AG10803 (cell line): ENCODE results near the gene ACTR3C.

Experiments used
- DNase-seq: peaks from one replicate; pipeline ENCODE4 v3.0.0; 2010; ENCODE audit warnings: low read depth
- H3K4me3 ChIP-seq: 2 replicates; pipeline ENCODE4 v1.5.1; 2011; ENCODE audit warnings: mild to moderate bottlenecking, low read length, control low read depth
- TF ChIP-seq, protein P1 (sequence below): conservative IDR thresholded peaks from 2 replicates; pipeline ENCODE4 v1.5.1; 2011; ENCODE audit warnings: mild to moderate bottlenecking, low read length, control low read depth, inconsistent platforms

The ACTR3C gene

DNA sequence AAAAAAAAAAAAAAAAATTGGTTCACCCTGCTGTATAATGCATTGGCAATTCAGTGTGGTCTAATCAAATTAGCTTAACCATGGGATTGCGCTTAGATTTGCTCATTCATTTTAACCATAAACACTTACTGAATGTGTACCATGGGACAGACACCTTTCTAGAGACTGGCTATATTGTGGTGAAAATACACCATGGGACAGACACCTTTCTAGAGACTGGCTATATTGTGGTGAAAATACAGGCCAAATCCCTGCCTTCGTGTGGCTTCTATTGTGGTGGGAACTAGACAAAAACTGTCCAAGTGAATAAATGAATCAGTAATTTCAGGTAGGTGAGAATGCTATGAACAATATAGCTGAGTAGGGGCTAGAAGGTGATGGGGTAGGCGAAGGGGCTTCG is 35.1 kb upstream of the ACTR3C start:
- no peak for DNase-seq
- TF ChIP-seq, protein P1, sequence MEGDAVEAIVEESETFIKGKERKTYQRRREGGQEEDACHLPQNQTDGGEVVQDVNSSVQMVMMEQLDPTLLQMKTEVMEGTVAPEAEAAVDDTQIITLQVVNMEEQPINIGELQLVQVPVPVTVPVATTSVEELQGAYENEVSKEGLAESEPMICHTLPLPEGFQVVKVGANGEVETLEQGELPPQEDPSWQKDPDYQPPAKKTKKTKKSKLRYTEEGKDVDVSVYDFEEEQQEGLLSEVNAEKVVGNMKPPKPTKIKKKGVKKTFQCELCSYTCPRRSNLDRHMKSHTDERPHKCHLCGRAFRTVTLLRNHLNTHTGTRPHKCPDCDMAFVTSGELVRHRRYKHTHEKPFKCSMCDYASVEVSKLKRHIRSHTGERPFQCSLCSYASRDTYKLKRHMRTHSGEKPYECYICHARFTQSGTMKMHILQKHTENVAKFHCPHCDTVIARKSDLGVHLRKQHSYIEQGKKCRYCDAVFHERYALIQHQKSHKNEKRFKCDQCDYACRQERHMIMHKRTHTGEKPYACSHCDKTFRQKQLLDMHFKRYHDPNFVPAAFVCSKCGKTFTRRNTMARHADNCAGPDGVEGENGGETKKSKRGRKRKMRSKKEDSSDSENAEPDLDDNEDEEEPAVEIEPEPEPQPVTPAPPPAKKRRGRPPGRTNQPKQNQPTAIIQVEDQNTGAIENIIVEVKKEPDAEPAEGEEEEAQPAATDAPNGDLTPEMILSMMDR: no peak
- H3K4me3 ChIP-seq: no peak overlapping the region

DNA sequence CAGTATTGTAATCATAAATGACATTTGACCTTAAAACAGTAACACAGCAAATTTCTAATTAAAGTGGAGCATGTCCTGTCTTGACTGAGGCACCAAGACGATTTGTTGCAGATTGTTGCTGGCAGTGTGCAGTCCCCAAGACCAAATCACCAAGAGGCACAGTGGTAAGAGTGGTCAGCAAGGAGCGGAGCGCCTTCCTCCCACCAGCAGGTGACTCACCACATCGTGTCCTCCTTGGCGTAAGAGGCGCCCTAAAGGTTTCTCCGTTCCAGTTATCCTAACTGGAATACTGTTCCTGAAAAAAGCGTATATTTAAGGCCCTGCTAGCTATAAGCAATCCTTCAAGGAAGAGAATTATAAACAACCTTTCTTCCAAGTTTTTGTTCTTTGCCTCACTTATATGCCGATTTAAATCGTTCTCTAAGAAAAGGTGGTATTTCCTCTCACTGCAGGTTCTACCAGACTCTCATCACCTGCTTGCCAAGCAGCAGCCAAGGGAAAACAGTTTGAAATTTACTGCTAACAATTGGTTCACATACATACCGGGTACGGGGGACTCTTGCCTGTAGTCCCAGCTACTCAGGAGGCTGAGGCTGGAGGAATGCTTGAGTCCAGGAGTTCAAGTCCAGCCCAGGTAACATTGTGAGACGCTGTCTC is 34.6 kb upstream of the ACTR3C start:
- TF ChIP-seq, protein P1: no peak

DNA sequence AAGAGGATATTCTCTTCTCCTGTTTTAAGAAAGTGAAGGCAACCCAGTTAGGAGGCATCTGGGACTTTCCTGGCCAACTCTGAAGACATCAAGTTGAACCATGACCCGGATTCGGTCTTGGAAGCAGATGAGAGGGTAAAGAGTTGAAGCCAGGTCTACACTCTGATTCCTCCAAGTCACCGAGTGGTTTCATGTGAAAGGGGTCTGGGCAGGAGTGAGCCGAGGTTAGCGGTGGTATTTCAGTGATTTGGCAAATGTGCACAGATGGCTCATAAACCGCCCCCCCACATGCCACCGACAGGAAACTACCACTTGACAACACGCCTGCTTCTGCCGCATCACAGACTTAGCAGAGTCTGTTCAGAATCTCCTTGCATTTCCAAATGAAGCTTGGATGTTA is 33.9 kb upstream of the ACTR3C start:
- no peak for DNase-seq
- TF ChIP-seq, protein P1: no peak
- H3K4me3 ChIP-seq: no peak overlapping the region

More for the DNA sequence above, 34.6 kb upstream of the ACTR3C start:
- DNase-seq: no peak
- no peak overlapping the region for H3K4me3 ChIP-seq

DNA sequence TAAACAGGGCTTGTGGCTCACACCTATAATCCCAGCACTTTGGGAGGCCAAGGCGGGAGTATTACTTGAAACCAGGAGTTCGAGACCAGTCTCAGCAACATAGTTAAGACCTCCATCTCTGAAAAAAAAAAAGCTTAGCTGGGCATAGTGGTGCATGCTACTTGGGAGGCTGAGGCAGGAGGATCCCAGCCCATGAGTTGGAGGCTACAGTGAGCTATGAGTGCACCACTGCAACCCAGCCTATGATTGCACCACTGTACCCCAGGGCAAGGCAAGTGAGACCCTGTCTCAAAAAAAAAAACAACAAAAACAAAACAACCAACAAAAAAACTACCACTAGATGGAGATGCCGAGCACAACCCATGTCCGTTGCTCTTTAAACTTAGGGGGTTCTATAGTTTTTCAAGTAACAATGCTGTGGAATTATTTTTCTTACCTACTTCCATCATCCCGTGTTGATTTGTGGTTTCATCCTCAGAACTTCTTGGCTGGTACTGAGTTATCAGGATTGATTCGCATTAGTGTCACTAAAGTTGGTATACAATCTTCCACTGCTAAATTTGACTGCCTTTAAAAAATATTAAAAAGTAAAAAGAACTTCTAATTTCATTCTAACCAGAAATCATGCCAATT is 33.0 kb upstream of the ACTR3C start:
- no peak overlapping the region for H3K4me3 ChIP-seq
- peak; percentile 25 for DNase-seq
- TF ChIP-seq, protein P1: peak; percentile 76

DNA sequence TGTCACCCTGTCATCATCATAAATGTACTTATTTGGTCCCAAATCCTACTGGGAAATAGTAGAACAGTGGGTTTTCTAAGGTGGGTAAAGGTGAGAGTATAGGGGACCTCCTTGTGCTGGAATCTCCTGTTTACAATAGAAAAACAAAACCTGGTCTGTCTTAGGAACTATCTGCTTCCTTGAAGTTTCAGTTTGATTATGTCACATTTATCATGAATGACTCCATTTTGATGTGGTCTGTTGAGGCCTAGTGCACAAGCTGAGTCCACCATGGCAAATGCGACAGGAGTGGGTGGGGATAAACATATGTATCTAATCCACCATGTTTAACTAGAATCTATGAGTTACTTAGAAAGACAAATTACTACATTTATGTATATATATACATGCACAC is 32.3 kb upstream of the ACTR3C start:
- H3K4me3 ChIP-seq: no peak overlapping the region
- TF ChIP-seq, protein P1: no peak
- DNase-seq: no peak

DNA sequence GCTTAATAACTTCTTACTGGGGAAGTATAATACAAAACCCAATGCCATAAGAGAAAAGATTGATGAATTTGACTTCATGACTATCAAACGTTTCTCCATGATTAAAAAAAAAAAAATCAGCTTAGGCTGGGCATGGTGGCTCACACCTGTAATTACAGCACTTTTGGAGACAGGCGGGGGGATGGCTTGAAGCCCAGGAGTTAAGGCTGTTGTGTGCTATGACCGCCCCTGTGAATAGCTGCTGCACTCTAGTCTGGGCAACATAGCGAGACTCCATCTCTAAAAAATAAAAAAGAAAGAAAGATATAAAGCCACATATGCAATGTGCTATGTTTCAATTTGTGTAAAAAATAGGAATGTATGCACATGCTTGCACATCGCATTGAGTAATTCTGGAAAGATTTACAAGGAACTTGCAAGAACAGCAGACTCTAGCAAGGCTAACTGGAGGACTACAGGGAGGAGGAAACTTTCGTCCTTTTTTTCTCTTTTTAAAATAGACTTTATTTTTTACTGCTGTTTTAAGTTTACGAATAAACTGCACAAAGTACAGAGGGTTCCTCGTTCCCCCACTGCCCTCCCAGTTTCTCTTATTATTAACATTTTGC is 28.3 kb upstream of the ACTR3C start:
- H3K4me3 ChIP-seq: no peak overlapping the region
- TF ChIP-seq, protein P1: no peak
- peak; percentile 62 for DNase-seq

DNA sequence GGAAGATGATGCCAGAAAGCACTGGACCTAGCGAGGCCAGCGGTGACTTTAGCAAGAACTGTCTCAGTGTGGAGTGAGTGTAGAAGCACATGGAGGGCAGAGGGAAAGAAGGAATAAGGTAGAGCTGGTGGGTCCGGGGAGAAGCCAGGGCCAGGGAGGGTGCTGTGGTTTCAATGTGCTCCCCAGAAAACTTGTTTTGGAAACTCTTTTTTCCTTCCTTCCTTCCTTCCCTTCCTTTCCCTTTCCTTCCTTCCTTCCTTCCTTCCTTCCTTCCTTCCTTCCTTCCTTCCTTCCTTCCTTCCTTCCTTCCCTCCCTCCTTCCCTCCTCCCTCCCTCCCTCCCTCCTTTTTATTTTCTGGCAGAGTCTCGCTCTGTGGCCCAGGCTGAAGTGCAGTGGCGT is 23.6 kb upstream of the ACTR3C start:
- H3K4me3 ChIP-seq: no peak overlapping the region
- no peak for DNase-seq
- TF ChIP-seq, protein P1: no peak
